Activated CD8-positive, alpha-beta T cell treated with anti-CD3 and anti-CD28 coated beads, Interleukin-2, amount 10 ng/mL, durations not matched to agents 7 days and 5 days (primary cell): Measurements from ENCODE around the gene MRPL27. TPM values are rescaled to one million over a fixed set of nuclear protein-coding genes. Genes with fewer than 3 reads are reported as not detected.
A peak's percentile ranks its signal among the peaks of the same experiment; 100 is the strongest.

Experiments used
- ATAC-seq: fragments of 150-1000 bp; cut with Tn5 transposase; one replicate; pipeline ENCODE4 v1.10.0; 2021; ENCODE audit warnings: moderate library complexity
- CTCF ChIA-PET: fragments of 350-600 bp; sonication (Branson Sonifier 250); formaldehyde crosslinking; loops from one replicate; lab custom pipeline; 2021; ENCODE audit warnings: antibody characterized with exemption; lab: Charles Lee
- POLR2A ChIA-PET: fragments of 350-600 bp; sonication (Branson Sonifier 250); formaldehyde crosslinking; loops from one replicate; lab custom pipeline; 2021; ENCODE audit warnings: antibody characterized with exemption; lab: Charles Lee
- DNase-seq: peaks from one replicate; pipeline ENCODE4 v3.0.0-alpha.2; 2020
- H3K27ac Mint-ChIP-seq: one replicate; pipeline ENCODE4 v1.8.0; 2021; ENCODE audit warnings: mild to moderate bottlenecking, mixed read lengths
- H3K27me3 Mint-ChIP-seq: one replicate; pipeline ENCODE4 v1.8.0; 2021; ENCODE audit warnings: low read depth, mixed read lengths
- H3K36me3 Mint-ChIP-seq: one replicate; pipeline ENCODE4 v1.8.0; 2021; ENCODE audit warnings: low read depth, mixed read lengths
- H3K4me1 Mint-ChIP-seq: one replicate; pipeline ENCODE4 v1.8.0; 2021; ENCODE audit warnings: low read depth, mixed read lengths
- H3K4me3 Mint-ChIP-seq: one replicate; pipeline ENCODE4 v1.8.0; 2021; ENCODE audit warnings: mild to moderate bottlenecking, mixed read lengths
- H3K9me3 Mint-ChIP-seq: one replicate; pipeline ENCODE4 v1.8.0; 2022; ENCODE audit warnings: mixed read lengths; ENCODE audit not compliant: insufficient read depth
- total RNA-seq, 2 experiments: library from RNA; stranded (reverse); gene quantifications; one replicate each; pipeline ENCODE4 v1.2.3, GENCODE V29; 2021

MRPL27 gene
- total RNA-seq, 2 experiments from 2014 or later: 81.0 to 85.4 TPM

GRCh38 chr17:50360486-50361115 lies 12.4 kb downstream of the MRPL27 start:
- Mint-ChIP-seq H3K27me3 (no peaks in the 10 kb centered on the region), H3K36me3 (peaks cover 32% of the 10 kb centered on the region), H3K27ac (peak overlapping the region; percentile 88), H3K4me3 (no peak overlapping the region), H3K4me1 (peaks cover 29% of the 10 kb centered on the region), H3K9me3 (no peaks in the 10 kb centered on the region)
- ChIA-PET POLR2A (interaction anchor here (0.8 to 3.2 kb wide), 2 partner anchors 8 to 13 kb away, joined by 4 to 18 read pairs; no protein-coding TSS in a partner anchor), CTCF (interaction anchor here (1.1 to 4.8 kb wide), 10 partner anchors 9 to 160 kb away, joined by 3 to 84 read pairs (median 14); partner anchors contain the start of genes EME1, LRRC59, MRPL27 and RSAD1)
- peak; percentile 41 for DNase-seq
- ATAC-seq: no peak

GRCh38 chr17:50359998-50360461 lies 13.0 kb downstream of the MRPL27 start:
- H3K4me1 Mint-ChIP-seq: peaks cover 29% of the 10 kb centered on the region
- no peaks in the 10 kb centered on the region for H3K27me3 Mint-ChIP-seq
- H3K27ac Mint-ChIP-seq: peak overlapping the region; percentile 88
- no peak for ATAC-seq
- ChIA-PET CTCF (interaction anchor here (0.6 to 4.8 kb wide), 4 partner anchors 12 to 119 kb away, joined by 3 to 65 read pairs (median 23); partner anchors contain the start of genes EME1, LRRC59, MRPL27 and XYLT2), POLR2A (interaction anchor here (0.6 to 2.2 kb wide), 4 partner anchors 9 to 119 kb away, joined by 3 to 12 read pairs (median 4); partner anchors contain the start of gene XYLT2)
- no peak for DNase-seq
- peaks cover 27% of the 10 kb centered on the region for H3K36me3 Mint-ChIP-seq
- H3K9me3 Mint-ChIP-seq: no peaks in the 10 kb centered on the region
- no peak overlapping the region for H3K4me3 Mint-ChIP-seq

- DNase-seq: no peak
Measured at GRCh38 chr17:50359005-50359699, 13.8 kb downstream of the MRPL27 start.

GRCh38 chr17:50358177-50358576 lies 14.8 kb downstream of the MRPL27 start:
- Mint-ChIP-seq H3K4me3 (no peak overlapping the region), H3K36me3 (peaks cover 34% of the 10 kb centered on the region), H3K27me3 (no peaks in the 10 kb centered on the region), H3K27ac (no peak overlapping the region), H3K4me1 (peaks cover 29% of the 10 kb centered on the region), H3K9me3 (no peaks in the 10 kb centered on the region)
- no peak for DNase-seq
- ATAC-seq: no peak
- ChIA-PET CTCF (no interaction called here), POLR2A (interaction anchor here (0.9 to 2.2 kb wide), 2 partner anchors 12 to 14 kb away, joined by 4 to 12 read pairs; partner anchors contain the start of gene XYLT2)

More at GRCh38 chr17:50359005-50359699, 13.8 kb downstream of the MRPL27 start:
- Mint-ChIP-seq H3K27ac (no peak overlapping the region), H3K4me1 (peaks cover 29% of the 10 kb centered on the region), H3K9me3 (no peaks in the 10 kb centered on the region), H3K4me3 (no peak overlapping the region), H3K36me3 (peaks cover 31% of the 10 kb centered on the region), H3K27me3 (no peaks in the 10 kb centered on the region)
- ATAC-seq: no peak
- ChIA-PET POLR2A (interaction anchor here (0.9 to 2.2 kb wide), 3 partner anchors 13 to 120 kb away, joined by 3 to 12 read pairs (median 4); partner anchors contain the start of gene XYLT2), CTCF (interaction anchor here (0.6 to 4.8 kb wide), 5 partner anchors 11 to 120 kb away, joined by 3 to 65 read pairs (median 3); partner anchors contain the start of genes EME1, LRRC59, MRPL27 and XYLT2)

- Mint-ChIP-seq H3K27ac (no peak overlapping the region), H3K27me3 (no peaks in the 10 kb centered on the region), H3K4me3 (no peak overlapping the region), H3K9me3 (no peaks in the 10 kb centered on the region), H3K36me3 (peaks cover 38% of the 10 kb centered on the region), H3K4me1 (peaks cover 24% of the 10 kb centered on the region)
- no peak for DNase-seq
- POLR2A ChIA-PET: no interaction called here
- ATAC-seq: no peak
- CTCF ChIA-PET: no interaction called here
Measured at GRCh38 chr17:50356892-50357510, 16.0 kb downstream of the MRPL27 start.

- Mint-ChIP-seq H3K4me3 (no peak overlapping the region), H3K27me3 (no peaks in the 10 kb centered on the region), H3K9me3 (no peaks in the 10 kb centered on the region), H3K27ac (no peak overlapping the region), H3K36me3 (peaks cover 38% of the 10 kb centered on the region), H3K4me1 (peaks cover 20% of the 10 kb centered on the region)
- DNase-seq (no peak), ATAC-seq (no peak)
- CTCF ChIA-PET: no interaction called here
- POLR2A ChIA-PET: no interaction called here
Measured at GRCh38 chr17:50356418-50356817, 16.6 kb downstream of the MRPL27 start.

- POLR2A ChIA-PET: no interaction called here
- Mint-ChIP-seq H3K9me3 (no peaks in the 10 kb centered on the region), H3K36me3 (peaks cover 38% of the 10 kb centered on the region)
Measured at GRCh38 chr17:50355701-50356341, 17.2 kb downstream of the MRPL27 start.

GRCh38 chr17:50355336-50355700 lies 17.7 kb downstream of the MRPL27 start:
- CTCF ChIA-PET: interaction anchor here (1.5 kb wide), 1 partner anchor 42 kb away, joined by 4 read pairs; the partner anchor contains the start of gene LRRC59
- no peaks in the 10 kb centered on the region for H3K9me3 Mint-ChIP-seq
- H3K27me3 Mint-ChIP-seq: no peaks in the 10 kb centered on the region
- DNase-seq (no peak), ATAC-seq (no peak)
- H3K4me1 Mint-ChIP-seq: peaks cover 15% of the 10 kb centered on the region
- POLR2A ChIA-PET: no interaction called here
- no peak overlapping the region for H3K27ac Mint-ChIP-seq
- no peak overlapping the region for H3K4me3 Mint-ChIP-seq
- H3K36me3 Mint-ChIP-seq: peaks cover 36% of the 10 kb centered on the region

More at GRCh38 chr17:50355701-50356341, 17.2 kb downstream of the MRPL27 start:
- ATAC-seq: no peak
- H3K4me1 Mint-ChIP-seq: peaks cover 17% of the 10 kb centered on the region
- no peak for DNase-seq
- no peak overlapping the region for H3K4me3 Mint-ChIP-seq
- no peaks in the 10 kb centered on the region for H3K27me3 Mint-ChIP-seq
- H3K27ac Mint-ChIP-seq: no peak overlapping the region
- CTCF ChIA-PET: interaction anchor here (1.5 kb wide), 1 partner anchor 42 kb away, joined by 4 read pairs; the partner anchor contains the start of gene LRRC59

GRCh38 chr17:50354776-50355175 lies 18.2 kb downstream of the MRPL27 start:
- ChIA-PET CTCF (interaction anchor here (1.0 to 1.5 kb wide), 2 partner anchors 8 to 43 kb away, joined by 3 to 4 read pairs; partner anchors contain the start of gene LRRC59), POLR2A (no interaction called here)
- Mint-ChIP-seq H3K9me3 (no peaks in the 10 kb centered on the region), H3K4me1 (peaks cover 10% of the 10 kb centered on the region), H3K36me3 (peaks cover 36% of the 10 kb centered on the region), H3K27ac (no peak overlapping the region), H3K4me3 (no peak overlapping the region), H3K27me3 (no peaks in the 10 kb centered on the region)
- ATAC-seq (no peak), DNase-seq (no peak)

- Mint-ChIP-seq H3K27ac (no peak overlapping the region), H3K27me3 (no peaks in the 10 kb centered on the region), H3K36me3 (peaks cover 35% of the 10 kb centered on the region), H3K9me3 (no peaks in the 10 kb centered on the region), H3K4me3 (no peak overlapping the region), H3K4me1 (peaks cover 11% of the 10 kb centered on the region)
- ChIA-PET POLR2A (no interaction called here), CTCF (interaction anchor here (1.0 to 1.5 kb wide), 2 partner anchors 9 to 43 kb away, joined by 3 to 4 read pairs; partner anchors contain the start of gene LRRC59)
- no peak for ATAC-seq
- no peak for DNase-seq
Measured at GRCh38 chr17:50354198-50354597, 18.8 kb downstream of the MRPL27 start.
